SW480 (cell line): ENCODE measurements around the gene CCDC51.
"Not testable (repeated sequence)": the region's sequence is repeated elsewhere in the genome, so short reads cannot be mapped to it uniquely, and the experiment has no call there.

ENCODE experiments used
- DNase-seq: peaks from one replicate; pipeline ENCODE4 v3.0.0-alpha.2; 2016; ENCODE audit warnings: low spot score

CCDC51 gene

GRCh38 chr3:48405971-48406370, 33.9 kb downstream of the CCDC51 start:
- DNase-seq: no peak

- no peak for DNase-seq
Observed at GRCh38 chr3:48405343-48405881, 34.5 kb downstream of the CCDC51 start.

- no peak for DNase-seq
Observed at GRCh38 chr3:48404440-48405342, 35.2 kb downstream of the CCDC51 start.

GRCh38 chr3:48403533-48404439, 36.1 kb downstream of the CCDC51 start:
- DNase-seq: no peak

GRCh38 chr3:48402907-48403306, 37.0 kb downstream of the CCDC51 start:
- no peak for DNase-seq

GRCh38 chr3:48402281-48402732, 37.6 kb downstream of the CCDC51 start:
- DNase-seq: peak; percentile 54

- not testable (repeated sequence) for DNase-seq
Observed at GRCh38 chr3:48401434-48401901, 38.5 kb downstream of the CCDC51 start.

- DNase-seq: peak; percentile 73
Observed at GRCh38 chr3:48400824-48401433, 39.0 kb downstream of the CCDC51 start.

GRCh38 chr3:48399387-48400172, 40.3 kb downstream of the CCDC51 start:
- peak; percentile 25 for DNase-seq

GRCh38 chr3:48398701-48399386, 41.1 kb downstream of the CCDC51 start:
- DNase-seq: no peak

GRCh38 chr3:48397767-48398681, 41.9 kb downstream of the CCDC51 start:
- DNase-seq: no peak

- DNase-seq: no peak
Observed at GRCh38 chr3:48395714-48396113, 44.2 kb downstream of the CCDC51 start.

GRCh38 chr3:48394391-48394790, 45.5 kb downstream of the CCDC51 start:
- no peak for DNase-seq

GRCh38 chr3:48388966-48389365, 51.0 kb downstream of the CCDC51 start:
- no peak for DNase-seq

GRCh38 chr3:48387634-48388033, 52.3 kb downstream of the CCDC51 start:
- no peak for DNase-seq
